K562 (cell line): Measurements from ENCODE around the gene OR2D2. TPM values are rescaled to one million over a fixed set of nuclear protein-coding genes. Genes with fewer than 3 reads are reported as not detected.
A peak's percentile ranks its signal among the peaks of the same experiment; 100 is the strongest.

Experiments used
- CEBPG ChIP-seq, 3 experiments: fragments of 200-800 bp in 1 of 3; sonication (Bioruptor generic) in 1 of 3; sonication (generic) in 1 of 3; formaldehyde crosslinking in 1 of 3; IDR thresholded peaks in 2 of 3; conservative IDR thresholded peaks in 1 of 3; 2 replicates each; pipeline versions ENCODE4 v1.6.1 to v1.8.0; 2016 to 2022; ENCODE audit warnings: missing compliant biosample characterization in 2 of 3, missing genetic modification characterization in 2 of 3, mild to moderate bottlenecking in 1 of 3, missing genetic modification reagents in 1 of 3
- DNMT1 ChIP-seq: fragments of 450-650 bp; IDR thresholded peaks from 2 replicates; pipeline ENCODE4 v1.6.1; 2016; ENCODE audit warnings: antibody characterized with exemption, mild to moderate bottlenecking
- FOXK2 ChIP-seq, 2 experiments: fragments of 450-650 bp; IDR thresholded peaks in 1 of 2; conservative IDR thresholded peaks in 1 of 2; 2 replicates each; pipeline ENCODE4 v1.6.1; 2016; ENCODE audit warnings: low read depth in 2 of 2, mild to moderate bottlenecking in 1 of 2
- PHF8 ChIP-seq: fragments of 200-600 bp; sonication (generic); IDR thresholded peaks from 2 replicates; pipeline ENCODE4 v1.6.1; 2012; ENCODE audit warnings: mixed run types, mild to moderate bottlenecking, inconsistent platforms, low read length, moderate library complexity, borderline replicate concordance
- RBBP5 ChIP-seq: fragments of 200-600 bp; sonication (generic); IDR thresholded peaks from 2 replicates; pipeline ENCODE4 v1.6.1; 2012; ENCODE audit warnings: borderline replicate concordance, mild to moderate bottlenecking, low read length, control low read depth, inconsistent platforms; ENCODE audit not compliant: insufficient read depth, poor library complexity, severe bottlenecking
- RCOR1 ChIP-seq, 2 experiments: IDR thresholded peaks; 2 replicates each; pipeline ENCODE4 v1.6.1; 2012; ENCODE audit warnings: low read depth in 2 of 2, low read length in 2 of 2, borderline replicate concordance in 1 of 2, improper control_type of control experiment in 1 of 2
- SMARCB1 ChIP-seq: IDR thresholded peaks from 2 replicates; pipeline ENCODE4 v1.6.1; 2011; ENCODE audit warnings: improper control_type of control experiment, low read depth; ENCODE audit not compliant: insufficient read length
- SPI1 ChIP-seq: IDR thresholded peaks from 2 replicates; pipeline ENCODE4 v1.6.1; 2011; ENCODE audit warnings: low read depth, low read length, control low read depth, borderline replicate concordance
- STAG1 ChIP-seq: sonication (generic); formaldehyde crosslinking; IDR thresholded peaks from 2 replicates; pipeline ENCODE4 v1.5.0; 2020; ENCODE audit warnings: missing genetic modification reagents, borderline replicate concordance
- ZNF23 ChIP-seq: fragments of 250-450 bp; sonication (Bioruptor Pico); IDR thresholded peaks from 2 replicates; pipeline ENCODE4 v1.4.0; 2020; ENCODE audit warnings: mild to moderate bottlenecking
- ZNF263 ChIP-seq: sonication (generic); formaldehyde crosslinking; IDR thresholded peaks from 2 replicates; pipeline ENCODE4 v1.8.0; 2022; ENCODE audit warnings: mild to moderate bottlenecking, missing genetic modification reagents, borderline replicate concordance
- polyA plus RNA-seq, 8 experiments: library from polyadenylated mRNA; depleted of rRNA in 4 of 8; stranded (reverse) in 5 of 8; unstranded in 3 of 8; fragments of >200 nt; fragmentation: Nextera tagmentation in 2 of 8; fragmentation: Illumina TruSeq in 1 of 8; extraction: Ambion mirVana in 2 of 8; extraction: Trizol in 1 of 8; gene quantifications; 2 replicates each; pipeline versions ENCODE4 v1.2.1 to v1.2.3, GENCODE V29; 2011 to 2014; ENCODE audit warnings: inconsistent platforms in 1 of 8, missing spikeins in 1 of 8
- total RNA-seq, 7 experiments: library from RNA; depleted of rRNA in 6 of 7; stranded (reverse); fragments of >200 nt in 6 of 7; fragmentation: Illumina TruSeq in 2 of 7; extraction: Trizol in 2 of 7; gene quantifications; 2 replicates each; pipeline versions ENCODE4 v1.2.1 to v1.2.3, GENCODE V29; 2011 to 2021; ENCODE audit warnings: low replicate concordance in 1 of 7
- TF ChIP-seq, protein P1 (sequence below), 2 experiments: IDR thresholded peaks; 2 replicates each; pipeline ENCODE4 v1.6.1; 2011; ENCODE audit warnings: borderline replicate concordance in 1 of 2, control low read depth in 1 of 2, low read depth in 1 of 2, low read length in 1 of 2, mild to moderate bottlenecking in 1 of 2, mixed read lengths in 1 of 2, moderate library complexity in 1 of 2; ENCODE audit not compliant: insufficient read depth in 1 of 2, insufficient read length in 1 of 2, poor library complexity in 1 of 2, severe bottlenecking in 1 of 2; ENCODE audit errors: extremely low read depth in 1 of 2
- TF ChIP-seq, protein P2 (sequence below): fragments of 450-650 bp; formaldehyde crosslinking; IDR thresholded peaks from 2 replicates; pipeline ENCODE4 v1.4.0; 2020; ENCODE audit warnings: mild to moderate bottlenecking, moderate library complexity
- TF ChIP-seq, protein P3 (sequence below), 2 experiments: fragments of 450-650 bp; conservative IDR thresholded peaks; 2 replicates each; pipeline ENCODE4 v1.6.1; 2017; ENCODE audit warnings: mild to moderate bottlenecking in 2 of 2, moderate library complexity in 2 of 2
- TF ChIP-seq, protein P4 (sequence below): fragments of 250-450 bp; sonication (Bioruptor Pico); IDR thresholded peaks from 2 replicates; pipeline ENCODE4 v1.8.0; 2021; ENCODE audit warnings: borderline replicate concordance, mild to moderate bottlenecking, moderate library complexity; ENCODE audit not compliant: poor library complexity, severe bottlenecking
- TF ChIP-seq, protein P5 (sequence below): IDR thresholded peaks from 2 replicates; pipeline ENCODE4 v1.6.1; 2016; ENCODE audit warnings: missing genetic modification characterization, missing compliant biosample characterization

Gene OR2D2
- total and polyA plus RNA-seq, 9 of the 15 experiments (the other 6 are each of a cell fraction or from before 2014, with no cell fraction given): 0.10 to 1.0 (median 0.57) TPM; not detected in 2

DNA sequence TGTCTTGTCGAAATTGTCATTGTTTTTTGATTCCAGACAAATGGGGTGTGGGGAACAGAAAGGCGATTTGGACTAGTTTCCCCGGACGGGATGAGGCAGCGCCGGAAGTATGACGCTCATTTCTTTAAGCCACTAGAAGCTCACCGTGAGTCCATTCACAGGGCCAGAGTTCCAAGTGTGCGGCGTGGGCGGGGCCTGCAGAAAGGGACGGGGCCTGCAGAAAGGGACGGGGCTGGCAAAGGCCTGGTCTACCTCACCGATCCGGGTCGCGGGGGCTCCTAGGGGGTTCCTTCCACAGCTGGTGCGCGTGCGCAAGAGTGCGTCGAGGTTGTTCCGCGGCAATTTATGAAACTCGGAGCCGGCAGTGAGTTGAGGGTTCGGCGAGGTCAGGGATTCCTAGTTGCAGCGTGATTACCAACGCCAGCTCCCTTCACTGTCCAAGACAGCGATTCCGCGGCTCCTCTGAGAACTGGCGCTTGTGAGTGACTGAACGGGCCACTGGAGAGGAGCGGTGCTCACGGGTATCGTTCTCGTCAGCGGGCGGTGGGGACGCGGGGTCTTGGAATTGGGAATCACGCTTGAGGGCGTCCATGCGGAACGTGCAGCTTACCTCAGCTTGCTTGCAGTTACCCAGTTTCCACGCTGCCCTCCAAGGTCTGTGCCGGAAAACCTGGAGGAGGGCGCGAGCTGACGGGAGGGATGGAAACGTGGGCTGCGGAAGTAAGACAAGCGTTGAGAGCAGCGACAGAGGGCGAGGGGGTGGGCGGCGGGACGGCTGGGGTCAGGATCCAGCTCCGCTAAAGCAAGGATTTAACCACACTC is 34.1 kb upstream of the OR2D2 start, which contains the start of gene ZNF215 (continued):
- no peak for TF ChIP-seq FOXK2 (conservative IDR thresholded peaks at IDR 0.05 in 1 of 2, IDR thresholded peaks at IDR 0.05 in 1 of 2; ENCODE audit: low read depth in 2 of 2)
- peak; percentile 20; the same call in 1 of the 2 replicates for TF ChIP-seq SPI1
- no peak for TF ChIP-seq ZNF23
- TF ChIP-seq, protein P1, sequence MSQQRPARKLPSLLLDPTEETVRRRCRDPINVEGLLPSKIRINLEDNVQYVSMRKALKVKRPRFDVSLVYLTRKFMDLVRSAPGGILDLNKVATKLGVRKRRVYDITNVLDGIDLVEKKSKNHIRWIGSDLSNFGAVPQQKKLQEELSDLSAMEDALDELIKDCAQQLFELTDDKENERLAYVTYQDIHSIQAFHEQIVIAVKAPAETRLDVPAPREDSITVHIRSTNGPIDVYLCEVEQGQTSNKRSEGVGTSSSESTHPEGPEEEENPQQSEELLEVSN (IDR thresholded peaks at IDR 0.05; ENCODE audit: borderline replicate concordance in 1 of 2, extremely low read depth in 1 of 2, insufficient read depth in 1 of 2, insufficient read length in 1 of 2, low read depth in 1 of 2, low read length in 1 of 2, poor library complexity in 1 of 2, severe bottlenecking in 1 of 2): peak; percentile 69 to 79
- TF ChIP-seq, protein P2, sequence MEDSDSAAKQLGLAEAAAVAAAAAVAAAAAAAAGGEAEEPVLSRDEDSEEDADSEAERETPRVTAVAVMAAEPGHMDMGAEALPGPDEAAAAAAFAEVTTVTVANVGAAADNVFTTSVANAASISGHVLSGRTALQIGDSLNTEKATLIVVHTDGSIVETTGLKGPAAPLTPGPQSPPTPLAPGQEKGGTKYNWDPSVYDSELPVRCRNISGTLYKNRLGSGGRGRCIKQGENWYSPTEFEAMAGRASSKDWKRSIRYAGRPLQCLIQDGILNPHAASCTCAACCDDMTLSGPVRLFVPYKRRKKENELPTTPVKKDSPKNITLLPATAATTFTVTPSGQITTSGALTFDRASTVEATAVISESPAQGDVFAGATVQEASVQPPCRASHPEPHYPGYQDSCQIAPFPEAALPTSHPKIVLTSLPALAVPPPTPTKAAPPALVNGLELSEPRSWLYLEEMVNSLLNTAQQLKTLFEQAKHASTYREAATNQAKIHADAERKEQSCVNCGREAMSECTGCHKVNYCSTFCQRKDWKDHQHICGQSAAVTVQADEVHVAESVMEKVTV (CRISPR knock-in tag): no peak
- TF ChIP-seq RBBP5: peak; percentile 83
- no peak for TF ChIP-seq ZNF263 (CRISPR knock-in tag)
- peak; percentile 82; the same call in 1 of the 2 replicates for TF ChIP-seq PHF8
- TF ChIP-seq, protein P3, sequence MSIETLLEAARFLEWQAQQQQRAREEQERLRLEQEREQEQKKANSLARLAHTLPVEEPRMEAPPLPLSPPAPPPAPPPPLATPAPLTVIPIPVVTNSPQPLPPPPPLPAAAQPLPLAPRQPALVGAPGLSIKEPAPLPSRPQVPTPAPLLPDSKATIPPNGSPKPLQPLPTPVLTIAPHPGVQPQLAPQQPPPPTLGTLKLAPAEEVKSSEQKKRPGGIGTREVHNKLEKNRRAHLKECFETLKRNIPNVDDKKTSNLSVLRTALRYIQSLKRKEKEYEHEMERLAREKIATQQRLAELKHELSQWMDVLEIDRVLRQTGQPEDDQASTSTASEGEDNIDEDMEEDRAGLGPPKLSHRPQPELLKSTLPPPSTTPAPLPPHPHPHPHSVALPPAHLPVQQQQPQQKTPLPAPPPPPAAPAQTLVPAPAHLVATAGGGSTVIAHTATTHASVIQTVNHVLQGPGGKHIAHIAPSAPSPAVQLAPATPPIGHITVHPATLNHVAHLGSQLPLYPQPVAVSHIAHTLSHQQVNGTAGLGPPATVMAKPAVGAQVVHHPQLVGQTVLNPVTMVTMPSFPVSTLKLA (conservative IDR thresholded peaks at IDR 0.05): peak; percentile 56 to 77
- TF ChIP-seq, protein P4, sequence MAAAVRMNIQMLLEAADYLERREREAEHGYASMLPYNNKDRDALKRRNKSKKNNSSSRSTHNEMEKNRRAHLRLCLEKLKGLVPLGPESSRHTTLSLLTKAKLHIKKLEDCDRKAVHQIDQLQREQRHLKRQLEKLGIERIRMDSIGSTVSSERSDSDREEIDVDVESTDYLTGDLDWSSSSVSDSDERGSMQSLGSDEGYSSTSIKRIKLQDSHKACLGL (CRISPR knock-in tag): no peak
- TF ChIP-seq STAG1 (CRISPR knock-in tag): no peak
- peak in 1 of 2 experiments; percentile 15; a peak in 1 of 4 replicates for TF ChIP-seq RCOR1 (IDR thresholded peaks at IDR 0.05; ENCODE audit: borderline replicate concordance in 1 of 2, low read depth in 2 of 2, low read length in 2 of 2)
- no peak for TF ChIP-seq SMARCB1
- 0 out of 2 replicates have a peak, but pooled peaks have one; percentile 45 for TF ChIP-seq CEBPG (CRISPR knock-in tag; IDR thresholded peaks at IDR 0.05)
- no peak for TF ChIP-seq CEBPG (tag; conservative IDR thresholded peaks at IDR 0.05 in 1 of 2, IDR thresholded peaks at IDR 0.05 in 1 of 2)
- no peak for TF ChIP-seq DNMT1
- TF ChIP-seq, protein P5, sequence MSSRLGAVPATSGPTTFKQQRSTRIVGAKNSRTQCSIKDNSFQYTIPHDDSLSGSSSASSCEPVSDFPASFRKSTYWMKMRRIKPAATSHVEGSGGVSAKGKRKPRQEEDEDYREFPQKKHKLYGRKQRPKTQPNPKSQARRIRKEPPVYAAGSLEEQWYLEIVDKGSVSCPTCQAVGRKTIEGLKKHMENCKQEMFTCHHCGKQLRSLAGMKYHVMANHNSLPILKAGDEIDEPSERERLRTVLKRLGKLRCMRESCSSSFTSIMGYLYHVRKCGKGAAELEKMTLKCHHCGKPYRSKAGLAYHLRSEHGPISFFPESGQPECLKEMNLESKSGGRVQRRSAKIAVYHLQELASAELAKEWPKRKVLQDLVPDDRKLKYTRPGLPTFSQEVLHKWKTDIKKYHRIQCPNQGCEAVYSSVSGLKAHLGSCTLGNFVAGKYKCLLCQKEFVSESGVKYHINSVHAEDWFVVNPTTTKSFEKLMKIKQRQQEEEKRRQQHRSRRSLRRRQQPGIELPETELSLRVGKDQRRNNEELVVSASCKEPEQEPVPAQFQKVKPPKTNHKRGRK: no peak
